HG03095 (cell line): Measurements from ENCODE around the gene IFNAR2.
"Not testable (repeated sequence)": the region's sequence is repeated elsewhere in the genome, so short reads cannot be mapped to it uniquely, and the experiment has no call there.

Source experiments
- ATAC-seq: cut with Tn5 transposase; IDR thresholded peaks from one replicate; pipeline ENCODE4 v1.9.1; 2021; ENCODE audit warnings: moderate library complexity; ENCODE audit not compliant: unreplicated experiment

The IFNAR2 gene

DNA sequence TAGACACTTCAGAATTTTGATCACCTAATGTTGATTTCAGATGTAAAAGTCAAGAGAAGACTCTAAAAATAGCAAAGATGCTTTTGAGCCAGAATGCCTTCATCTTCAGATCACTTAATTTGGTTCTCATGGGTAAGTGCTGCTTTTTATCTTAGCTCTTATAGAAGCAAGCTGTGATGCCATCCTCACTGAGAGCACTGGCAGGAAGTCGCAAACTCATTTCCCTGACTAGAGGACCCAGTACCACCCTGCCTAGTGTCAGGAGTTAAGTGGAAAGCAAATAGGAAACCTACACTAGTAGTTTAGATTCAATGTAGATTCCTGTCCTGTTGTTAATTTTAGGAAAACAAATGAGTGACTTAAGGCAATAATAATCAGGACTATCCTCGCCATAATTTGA, 12.1 kb downstream of the IFNAR2 start:
- no peak for ATAC-seq

DNA sequence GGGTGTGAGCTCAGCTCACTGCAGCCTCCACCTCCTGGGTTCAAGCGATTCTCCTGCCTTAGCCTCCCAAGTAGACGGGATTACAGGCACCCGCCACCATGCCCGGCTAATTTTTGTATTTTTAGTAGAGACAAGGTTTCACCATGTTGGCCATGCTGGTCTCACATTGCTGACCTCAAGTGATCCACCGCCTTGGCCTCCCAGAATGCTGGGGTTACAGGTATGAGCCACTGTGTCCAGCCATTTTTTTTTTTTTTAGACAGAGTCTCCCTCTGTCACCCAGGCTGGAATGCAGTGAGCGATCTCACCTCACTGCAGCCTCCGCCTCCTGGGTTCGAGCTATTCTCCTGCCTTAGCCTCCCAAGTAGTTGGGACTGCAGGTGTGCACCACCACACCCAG, 13.1 kb downstream of the IFNAR2 start:
- ATAC-seq: not testable (repeated sequence)

DNA sequence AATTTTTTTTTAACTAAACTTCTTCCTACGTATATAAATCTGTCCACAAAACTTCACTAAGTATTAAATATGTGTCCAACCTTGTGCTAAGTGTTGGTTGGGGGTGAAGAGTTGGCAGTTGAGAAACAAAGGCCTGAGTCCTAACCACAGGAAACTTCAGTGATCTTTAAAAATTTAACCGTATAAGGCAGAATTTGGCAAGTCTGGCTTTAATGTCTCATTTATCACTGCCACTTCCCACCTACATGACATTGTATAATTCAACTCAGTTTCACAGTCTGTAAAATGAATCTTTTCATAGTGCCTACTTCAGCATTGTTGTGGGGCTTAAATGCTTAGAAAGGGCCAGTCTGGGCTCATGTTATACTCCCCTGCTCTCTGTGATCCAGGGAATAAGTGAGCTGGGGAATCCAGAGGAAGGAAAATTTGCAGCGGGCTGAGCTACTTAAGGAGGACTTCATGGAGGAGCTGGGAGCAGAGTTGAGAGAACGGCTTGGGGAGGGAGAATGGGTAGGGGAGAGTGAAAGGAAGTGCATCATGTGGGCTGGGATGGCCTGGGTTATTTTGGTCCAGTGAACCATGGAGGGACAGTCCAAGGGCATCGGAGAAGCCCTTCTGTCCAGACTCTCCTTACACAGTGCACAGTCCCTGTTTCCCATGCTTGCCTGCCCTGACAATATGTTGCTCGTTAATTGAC, 14.5 kb downstream of the IFNAR2 start:
- ATAC-seq: no peak

DNA sequence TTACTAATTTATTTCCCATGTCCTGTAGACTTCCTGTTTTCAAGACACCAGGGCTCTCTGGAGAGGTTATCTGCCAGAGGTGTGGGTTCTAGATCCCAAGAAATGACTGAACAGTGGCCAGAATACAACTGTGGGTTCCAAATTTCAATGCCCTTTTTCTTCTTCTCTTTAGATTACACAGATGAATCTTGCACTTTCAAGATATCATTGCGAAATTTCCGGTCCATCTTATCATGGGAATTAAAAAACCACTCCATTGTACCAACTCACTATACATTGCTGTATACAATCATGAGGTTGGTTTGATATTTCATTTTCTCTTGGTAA, 15.0 kb downstream of the IFNAR2 start:
- ATAC-seq: no peak

DNA sequence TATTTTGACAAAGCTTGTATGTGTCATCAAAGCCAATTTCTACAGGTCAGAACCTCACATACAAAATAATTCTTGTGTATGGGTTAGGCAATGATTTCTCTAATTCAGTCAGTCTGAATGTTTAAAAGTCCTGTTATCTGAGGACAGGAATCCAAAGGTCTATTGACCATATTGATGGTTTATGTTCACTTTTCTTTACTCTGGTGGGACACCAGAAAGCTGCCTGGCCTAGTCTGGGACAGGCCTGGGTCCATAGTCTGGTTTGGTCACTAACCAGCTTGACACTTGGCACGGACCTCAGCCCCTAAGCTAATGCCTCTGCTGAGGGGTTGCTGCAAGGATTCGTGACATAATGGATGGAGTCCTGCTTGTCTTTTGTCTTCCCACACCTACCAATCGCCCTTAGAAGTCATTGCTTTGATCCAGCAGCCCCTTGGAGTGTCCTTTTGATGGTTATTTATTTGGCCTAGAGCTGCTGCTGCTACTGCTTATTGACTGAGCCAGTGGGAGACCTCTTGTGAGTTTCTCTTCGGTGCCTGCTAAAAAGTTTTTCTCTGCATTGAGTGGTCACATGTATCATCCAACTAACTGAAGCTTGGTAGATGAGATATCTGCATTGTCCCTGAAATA, 15.7 kb downstream of the IFNAR2 start:
- ATAC-seq: no peak

DNA sequence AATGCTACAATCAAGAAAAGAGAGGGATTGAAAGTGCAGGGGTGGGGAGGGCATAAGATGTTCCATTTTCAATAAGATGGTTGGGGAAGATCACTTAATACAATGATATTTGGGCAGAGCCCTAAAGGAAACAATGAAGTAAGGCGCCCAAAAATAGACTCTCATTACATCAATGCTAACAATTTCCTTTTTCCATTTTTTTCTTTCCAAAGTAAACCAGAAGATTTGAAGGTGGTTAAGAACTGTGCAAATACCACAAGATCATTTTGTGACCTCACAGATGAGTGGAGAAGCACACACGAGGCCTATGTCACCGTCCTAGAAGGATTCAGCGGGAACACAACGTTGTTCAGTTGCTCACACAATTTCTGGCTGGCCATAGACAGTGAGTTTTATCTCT, 16.8 kb downstream of the IFNAR2 start:
- no peak for ATAC-seq

DNA sequence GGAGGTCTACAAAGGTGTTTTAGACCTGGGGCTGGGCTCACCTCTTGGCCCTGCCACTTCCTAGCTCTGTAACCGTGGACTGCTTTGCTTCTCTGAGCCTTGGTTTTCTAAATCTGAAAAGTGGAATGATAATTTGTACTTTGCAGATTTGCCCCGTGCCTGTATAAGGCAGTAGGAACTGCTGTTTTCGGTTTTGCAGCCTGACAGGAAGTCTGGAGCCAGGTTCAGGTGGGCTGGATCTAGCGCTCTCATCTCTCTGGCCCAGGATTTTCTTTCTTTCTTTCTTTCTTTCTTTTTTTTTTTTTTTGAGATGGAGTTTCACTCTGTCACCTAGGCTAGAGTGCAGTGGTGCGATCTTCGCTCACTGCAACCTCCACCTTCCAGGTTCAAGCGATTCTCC, 17.2 kb downstream of the IFNAR2 start:
- ATAC-seq: no peak

DNA sequence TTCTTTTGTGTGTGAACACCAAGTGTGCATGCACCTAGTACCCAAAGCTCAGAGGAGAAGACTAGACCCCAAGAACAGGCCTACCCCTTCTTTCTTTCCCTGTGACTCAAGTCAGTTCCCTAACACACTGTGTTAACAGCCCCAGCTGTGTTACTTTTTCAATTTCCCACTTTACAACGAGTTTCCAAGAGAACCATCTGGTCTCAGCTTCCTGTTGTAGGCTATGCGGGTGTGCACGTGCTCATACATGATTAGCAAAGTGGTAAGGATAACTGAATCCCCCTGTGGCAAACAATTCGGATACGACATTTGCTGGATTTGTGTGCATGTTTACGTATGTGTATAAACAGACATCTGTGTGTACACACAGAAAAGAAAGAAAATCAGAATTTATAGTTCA, 17.9 kb downstream of the IFNAR2 start:
- ATAC-seq: no peak

DNA sequence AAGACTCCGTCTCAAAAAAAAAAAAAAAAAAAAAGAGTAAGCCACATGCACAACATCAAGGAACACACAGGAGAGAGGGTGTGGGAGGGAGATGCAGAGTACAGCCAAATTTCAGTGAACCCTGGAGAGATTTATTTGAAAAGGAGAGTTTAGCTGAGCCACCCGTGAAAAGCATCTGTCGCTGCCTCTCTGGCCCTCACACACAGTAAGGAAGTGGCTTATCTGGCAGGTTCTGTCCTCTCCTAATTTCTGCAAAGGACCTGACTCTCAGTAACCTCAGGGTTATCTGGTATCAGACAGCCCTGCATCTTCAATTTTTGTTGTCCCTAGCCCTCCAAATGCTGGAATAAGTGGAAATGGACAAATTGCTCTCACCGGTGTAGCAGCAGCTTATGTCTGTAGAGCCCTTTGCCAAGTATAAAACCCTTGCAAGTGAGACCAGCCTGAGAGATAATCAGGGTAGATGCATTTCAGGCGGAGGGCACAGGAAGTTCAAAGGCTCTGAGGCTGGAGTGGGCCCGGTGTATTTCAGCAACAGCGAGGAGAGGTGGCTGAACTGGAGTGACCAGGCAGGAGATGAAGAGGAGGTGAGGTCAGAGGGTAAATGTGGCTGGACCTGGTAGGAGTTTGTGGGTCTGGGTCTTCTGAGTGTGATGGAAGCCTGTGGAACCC, 19.7 kb downstream of the IFNAR2 start:
- no peak for ATAC-seq

DNA sequence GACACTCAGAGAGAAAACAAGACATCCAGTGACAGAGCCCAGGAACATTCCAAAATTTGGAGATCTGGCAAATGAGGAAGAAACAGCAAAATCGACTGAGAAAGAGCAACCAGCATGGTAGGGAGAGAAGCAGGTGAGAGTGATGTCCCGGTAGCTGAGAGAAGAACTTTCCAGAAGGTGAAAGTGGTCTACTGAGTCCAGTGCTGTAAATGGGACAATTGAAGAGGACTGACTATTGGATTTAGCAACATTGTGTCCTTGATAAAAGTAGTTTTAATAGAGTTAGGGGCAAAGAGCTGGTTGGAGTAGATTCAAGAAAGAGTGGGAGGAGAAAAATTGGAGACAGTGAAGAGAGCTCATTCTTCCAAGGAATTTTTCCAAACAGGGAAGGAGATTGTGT, 21.4 kb downstream of the IFNAR2 start:
- no peak for ATAC-seq

DNA sequence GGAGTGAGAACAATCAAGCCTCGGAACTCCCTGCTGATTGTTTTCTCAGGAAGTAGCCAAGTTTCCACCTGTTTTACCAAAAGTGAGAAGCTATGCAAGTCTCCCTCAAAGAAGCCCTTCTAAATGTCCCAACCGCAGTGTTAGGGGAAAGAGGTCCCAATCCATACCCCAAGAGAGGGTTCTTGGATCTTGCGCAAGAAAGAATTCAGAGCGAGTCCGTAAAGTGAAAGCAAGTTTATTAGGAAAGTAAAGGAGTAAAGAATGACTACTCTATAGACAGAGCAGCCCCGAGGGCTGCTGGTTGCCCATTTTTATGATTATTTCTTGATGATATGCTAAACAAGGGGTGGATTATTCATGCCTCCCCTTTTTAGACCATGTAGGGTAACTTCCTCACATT, 23.6 kb downstream of the IFNAR2 start:
- not testable (repeated sequence) for ATAC-seq

DNA sequence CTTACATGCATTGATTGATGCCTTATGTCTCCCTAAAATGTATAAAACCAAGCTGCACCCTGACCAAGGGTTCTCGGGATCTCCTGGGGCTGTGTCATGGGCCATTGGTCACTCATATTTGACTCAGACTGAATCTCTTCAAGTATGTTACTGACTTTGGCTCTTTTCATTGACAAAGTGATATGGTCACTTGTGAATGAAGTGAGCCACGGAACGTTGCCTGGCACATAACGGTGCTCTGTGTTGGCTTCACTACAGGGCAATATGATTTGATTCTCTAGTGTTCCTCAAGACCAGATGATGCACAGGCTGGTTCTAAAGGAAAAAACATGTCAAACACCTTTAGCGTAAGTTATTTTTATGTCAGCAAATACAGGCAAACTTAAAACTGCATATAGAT, 25.0 kb downstream of the IFNAR2 start:
- no peak for ATAC-seq

DNA sequence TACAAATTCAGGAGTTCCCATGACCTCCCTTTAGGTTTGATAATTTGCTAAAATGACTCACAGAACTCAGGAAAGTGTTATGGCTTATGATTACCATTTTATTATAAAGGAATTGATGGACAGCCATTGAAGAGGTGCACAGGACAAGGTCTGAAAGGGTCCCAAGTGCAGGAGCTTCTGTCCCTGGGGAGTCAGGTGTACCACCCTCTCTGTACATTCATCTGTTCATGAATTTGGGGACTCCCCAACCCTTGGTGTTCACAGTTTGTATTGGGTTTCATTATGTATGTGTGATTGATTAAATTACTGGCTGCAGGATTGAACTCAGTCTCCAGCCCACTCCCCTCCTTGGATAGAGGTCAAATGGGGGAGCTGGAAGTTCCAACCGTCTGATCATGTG, 25.7 kb downstream of the IFNAR2 start:
- no peak for ATAC-seq

DNA sequence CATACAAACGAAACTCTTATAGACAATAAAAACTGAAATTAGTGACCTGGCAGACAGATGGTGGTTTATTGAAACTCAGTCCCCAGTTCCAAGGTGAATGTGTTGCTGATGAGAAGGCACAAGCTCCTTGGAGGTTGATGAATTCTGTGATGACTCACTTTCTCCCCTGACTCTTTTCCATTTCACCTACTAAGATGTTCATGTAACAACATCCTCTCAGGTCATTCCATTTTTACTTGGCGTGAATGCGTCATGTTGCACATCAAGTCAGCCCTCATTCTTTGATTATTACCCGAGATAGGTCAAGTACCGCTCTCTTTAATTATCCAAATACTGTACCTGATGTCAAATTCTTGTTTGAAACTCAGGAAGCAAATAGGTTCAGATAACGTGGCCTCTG, 26.3 kb downstream of the IFNAR2 start:
- no peak for ATAC-seq

DNA sequence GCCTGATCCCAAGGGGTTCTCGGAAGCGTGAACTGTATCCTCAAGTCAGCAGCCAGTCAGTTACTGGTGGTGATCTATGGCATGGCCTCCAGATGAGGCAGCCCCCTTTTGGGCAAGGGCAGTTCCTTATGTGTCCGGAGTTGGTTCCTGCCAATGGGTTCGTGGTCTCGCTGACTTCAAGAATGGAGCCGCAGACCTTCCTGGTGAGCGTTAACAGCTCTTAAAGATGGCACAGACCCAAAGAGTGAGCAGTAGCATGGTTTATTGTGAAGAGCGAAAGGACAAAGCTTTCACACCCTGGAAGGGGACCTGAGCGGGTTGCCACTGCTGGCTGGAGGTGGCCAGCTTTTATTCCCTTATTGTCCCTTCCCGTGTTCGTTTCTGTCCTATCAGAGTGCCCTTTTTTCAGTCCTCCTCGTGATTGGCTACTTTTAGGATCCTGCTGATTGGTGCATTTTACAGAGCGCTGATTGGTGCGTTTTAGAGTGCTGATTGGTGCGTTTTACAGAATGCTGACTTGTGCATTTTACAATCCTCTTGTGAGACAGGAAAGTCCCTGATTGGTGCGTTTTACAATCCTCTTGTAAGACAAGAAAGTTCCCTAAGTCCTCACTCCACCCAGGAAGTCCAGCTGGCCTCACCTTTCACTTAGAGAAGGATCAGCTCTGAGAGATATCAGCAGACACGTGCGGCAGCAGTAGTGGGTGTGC, 27.5 kb downstream of the IFNAR2 start:
- no peak for ATAC-seq

DNA sequence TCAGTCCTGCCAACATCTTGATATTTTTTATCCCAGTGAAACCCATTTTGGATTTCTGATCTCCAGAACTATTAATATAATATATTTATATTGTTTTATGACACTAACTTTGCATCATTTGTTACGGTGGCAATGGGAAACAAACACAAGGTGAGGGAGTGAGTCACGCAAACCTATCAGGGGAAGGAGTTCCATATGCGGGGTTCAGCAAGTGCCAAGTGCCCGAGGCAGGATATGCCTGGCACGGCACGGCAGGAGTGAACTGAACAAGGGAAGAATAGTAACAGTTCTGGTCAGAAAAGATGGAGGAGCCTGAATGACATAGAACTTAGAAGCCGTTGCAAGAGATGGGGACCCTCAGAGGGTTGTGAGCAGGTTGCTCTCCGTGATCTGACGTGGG, 28.7 kb downstream of the IFNAR2 start:
- no peak for ATAC-seq

DNA sequence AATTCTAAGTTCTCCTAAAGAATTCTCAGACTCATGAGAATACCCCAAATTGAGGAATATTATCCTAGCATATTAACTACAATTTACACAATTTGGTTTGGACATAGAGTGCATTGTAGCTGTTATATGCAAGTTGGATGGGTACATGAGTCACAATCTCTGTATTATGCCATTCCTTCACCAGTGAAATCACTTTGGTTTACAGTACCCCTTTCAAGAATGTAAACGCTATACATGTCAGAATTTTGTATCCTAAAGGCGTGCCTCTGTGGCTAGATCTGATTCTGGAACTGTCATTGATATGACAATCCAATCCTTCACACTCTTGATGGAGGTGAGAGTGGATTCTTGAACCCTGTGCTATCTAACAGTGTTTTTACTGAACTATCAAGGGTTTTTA, 29.7 kb downstream of the IFNAR2 start:
- ATAC-seq: no peak

DNA sequence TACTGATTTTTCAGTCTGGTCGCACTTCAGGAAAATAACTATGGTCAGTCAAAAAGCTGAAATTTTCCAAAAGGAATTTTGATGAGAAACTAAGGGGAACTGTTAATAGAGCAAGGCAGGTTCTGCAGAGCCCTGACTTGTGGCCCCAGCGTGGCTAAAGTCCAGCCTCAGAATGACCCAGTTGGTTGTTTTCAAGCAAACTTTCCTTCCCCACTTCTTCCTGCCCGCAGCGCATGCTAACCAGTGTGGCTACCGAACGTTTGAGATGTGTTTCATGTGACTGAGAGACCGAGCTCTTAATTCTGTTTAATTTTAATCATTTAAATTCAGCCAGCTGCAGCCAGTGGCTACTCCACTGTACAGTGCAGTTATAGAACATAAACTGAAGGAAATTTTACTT, 30.3 kb downstream of the IFNAR2 start:
- no peak for ATAC-seq

DNA sequence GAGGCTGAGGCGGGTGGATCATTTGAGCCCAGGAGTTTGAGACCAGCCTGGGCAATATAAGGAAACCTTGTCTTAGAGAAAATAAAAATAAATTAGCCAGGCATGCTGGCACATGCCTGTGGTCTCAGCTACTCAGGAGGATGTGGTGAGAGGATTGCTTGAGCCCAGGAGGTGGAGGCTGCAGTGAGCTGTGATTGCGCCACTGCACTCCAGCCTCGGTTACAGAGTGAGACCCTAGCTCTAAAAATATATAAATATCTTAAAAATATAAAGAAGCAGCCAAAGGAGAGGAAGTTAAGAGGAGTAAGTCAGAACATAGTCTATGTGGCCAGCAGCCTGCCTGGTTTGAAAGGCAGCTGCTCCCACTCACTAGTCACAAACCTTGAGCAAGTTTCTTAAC, 31.9 kb downstream of the IFNAR2 start:
- no peak for ATAC-seq

DNA sequence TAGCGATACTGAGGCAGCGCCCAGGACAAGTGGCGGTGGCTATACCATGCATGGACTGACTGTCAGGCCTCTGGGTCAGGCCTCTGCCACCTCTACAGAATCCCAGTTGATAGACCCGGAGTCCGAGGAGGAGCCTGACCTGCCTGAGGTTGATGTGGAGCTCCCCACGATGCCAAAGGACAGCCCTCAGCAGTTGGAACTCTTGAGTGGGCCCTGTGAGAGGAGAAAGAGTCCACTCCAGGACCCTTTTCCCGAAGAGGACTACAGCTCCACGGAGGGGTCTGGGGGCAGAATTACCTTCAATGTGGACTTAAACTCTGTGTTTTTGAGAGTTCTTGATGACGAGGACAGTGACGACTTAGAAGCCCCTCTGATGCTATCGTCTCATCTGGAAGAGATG, 33.2 kb downstream of the IFNAR2 start:
- ATAC-seq: no peak

DNA sequence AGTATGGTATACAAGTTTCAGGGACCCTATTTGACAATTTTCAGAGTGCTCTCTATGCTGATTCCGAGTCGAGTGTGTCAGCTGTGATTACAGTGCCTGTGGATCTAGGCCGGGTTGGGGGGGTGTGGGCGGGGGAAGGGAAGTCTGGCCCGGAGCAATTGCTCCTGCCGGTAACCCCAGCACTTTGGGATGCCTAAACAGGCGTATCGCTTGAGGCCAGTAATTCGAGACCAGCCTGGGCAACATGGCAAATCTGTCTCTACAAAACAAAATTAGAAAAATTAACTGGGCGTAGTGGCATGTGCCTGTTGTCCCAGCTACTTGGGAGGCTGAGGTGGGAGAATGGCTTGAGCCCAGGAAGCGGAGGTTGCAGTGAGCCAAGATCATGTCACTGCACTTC, 34.8 kb downstream of the IFNAR2 start:
- no peak for ATAC-seq

DNA sequence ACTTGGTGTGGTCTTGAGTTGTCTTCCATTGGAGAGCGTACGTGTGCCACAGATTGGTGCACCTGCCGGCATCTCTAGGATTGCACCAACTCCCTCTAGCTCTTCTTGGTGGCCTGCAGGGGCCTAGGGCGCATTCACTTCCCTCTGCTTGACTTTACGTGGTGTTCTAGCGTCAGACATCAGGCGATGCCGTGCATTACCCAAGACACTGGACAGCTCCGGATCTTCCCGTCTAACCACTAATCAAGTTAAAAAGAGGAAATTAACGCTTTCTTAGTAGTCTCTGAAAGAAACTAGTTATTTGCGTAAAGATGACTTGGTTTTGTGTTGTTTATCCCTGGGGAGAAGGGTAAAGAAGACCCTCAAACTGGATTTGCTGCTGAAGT, 35.9 kb downstream of the IFNAR2 start:
- peak; percentile 27 for ATAC-seq
